HepG2 (cell line): ENCODE data around the gene HAUS7. TPM values are rescaled to one million over a fixed set of nuclear protein-coding genes. Genes with fewer than 3 reads are reported as not detected.
A peak's percentile ranks its signal among the peaks of the same experiment; 100 is the strongest.

Experiments used
- ATAC-seq: fragments of 200-7000 bp; cut with Tn5 transposase; 3 replicates; pipeline ENCODE4 v1.9.1; 2020; ENCODE audit warnings: mild to moderate bottlenecking, moderate library complexity
- BruUV-seq: library from RNA; stranded (reverse); fragments of 400-500 nt; replicated peaks from 2 replicates; lab custom pipeline; 2021; lab: Mats Ljungman, UMichigan
- CTCF ChIA-PET: fragments of 300-600 bp; formaldehyde crosslinking; extraction: SDS; loops from one replicate; lab custom pipeline; 2021; ENCODE audit warnings: low total read pairs, inconsistent platforms, low intra/inter-chr PET ratio; lab: Yijun Ruan, JAX
- POLR2A ChIA-PET: fragments of 350-600 bp; sonication (Branson Sonifier 250); formaldehyde crosslinking; loops from one replicate; lab custom pipeline; 2020; ENCODE audit warnings: antibody characterized with exemption, inconsistent platforms; lab: Yijun Ruan, JAX
- DNase-seq: peaks from one replicate; pipeline ENCODE4 v3.0.0-alpha.2; 2015; ENCODE audit warnings: low spot score
- FAIRE-seq: peaks from 3 replicates; lab custom pipeline; 2011; peaks lifted over from hg19 to GRCh38; lab: Jason Lieb, UNC
- H2AFZ ChIP-seq: one replicate; pipeline ENCODE4 v1.6.1; 2011; ENCODE audit warnings: low read length, inconsistent platforms
- H3K27ac ChIP-seq: fragments of 300-600 bp; 3 replicates; pipeline ENCODE4 v1.8.0; 2011; ENCODE audit warnings: mixed run types, mild to moderate bottlenecking, mixed read lengths, low read length, inconsistent platforms; ENCODE audit not compliant: insufficient read depth; ENCODE audit errors: extremely low read length
- H3K27me3 ChIP-seq, 2 experiments: fragments of 200-600 bp in 1 of 2; 2 replicates in 1 of 2; 3 replicates in 1 of 2; pipeline versions ENCODE4 v1.6.0 to v1.8.0; 2011; ENCODE audit warnings: low read length in 2 of 2, mild to moderate bottlenecking in 2 of 2, moderate library complexity in 2 of 2, inconsistent platforms in 1 of 2; ENCODE audit not compliant: insufficient read depth in 2 of 2, control insufficient read depth in 1 of 2
- H3K36me3 ChIP-seq, 2 experiments: fragments of 200-600 bp in 1 of 2; replicated peaks in 1 of 2; 2 replicates in 1 of 2; 3 replicates in 1 of 2; pipeline versions ENCODE4 v1.5.1 to v1.8.0; 2011; ENCODE audit warnings: low read length in 2 of 2, inconsistent platforms in 1 of 2; ENCODE audit not compliant: insufficient read depth in 2 of 2, control insufficient read depth in 1 of 2
- H3K4me1 ChIP-seq: 2 replicates; pipeline ENCODE4 v1.5.1; 2012; ENCODE audit warnings: low read length, inconsistent platforms; ENCODE audit not compliant: insufficient read depth
- H3K4me2 ChIP-seq: 2 replicates; pipeline ENCODE4 v1.6.0; 2011; ENCODE audit warnings: low read depth, low read length, inconsistent platforms
- H3K4me3 ChIP-seq, 3 experiments: fragments of 200-600 bp in 1 of 3; sonication (generic), shearing (Covaris generic) in 1 of 3; replicated peaks in 1 of 3; 2 replicates each; pipeline ENCODE4 v1.5.1; 2011 to 2016; ENCODE audit warnings: low read length in 3 of 3, inconsistent platforms in 2 of 3, low read depth in 2 of 3, mild to moderate bottlenecking in 2 of 3, control low read depth in 1 of 3, mixed read lengths in 1 of 3; ENCODE audit not compliant: insufficient read depth in 1 of 3
- H3K79me2 ChIP-seq: one replicate; pipeline ENCODE4 v1.6.1; 2011; ENCODE audit warnings: low read length, inconsistent platforms; ENCODE audit not compliant: insufficient read depth
- H3K9ac ChIP-seq: 2 replicates; pipeline ENCODE4 v1.6.0; 2011; ENCODE audit warnings: mild to moderate bottlenecking, low read depth, low read length, inconsistent platforms; ENCODE audit not compliant: insufficient read depth
- H3K9me3 ChIP-seq: 2 replicates; pipeline ENCODE4 v1.5.1; 2012; ENCODE audit warnings: mild to moderate bottlenecking, low read length
- H4K20me1 ChIP-seq: 2 replicates; pipeline ENCODE4 v1.6.0; 2011; ENCODE audit warnings: inconsistent platforms, mild to moderate bottlenecking, low read length, moderate library complexity; ENCODE audit not compliant: insufficient read depth
- HOXA5 ChIP-seq: sonication (generic); formaldehyde crosslinking; IDR thresholded peaks from 2 replicates; pipeline ENCODE4 v1.4.0; 2020; ENCODE audit warnings: missing genetic modification reagents
- PHF5A ChIP-seq: IDR thresholded peaks from one replicate; pipeline ENCODE4 v1.6.1; 2018; ENCODE audit warnings: low read depth, missing genetic modification reagents; ENCODE audit not compliant: unreplicated experiment
- ZBTB34 ChIP-seq: sonication (generic); formaldehyde crosslinking; IDR thresholded peaks from 2 replicates; pipeline ENCODE4 v1.8.0; 2022; ENCODE audit warnings: mild to moderate bottlenecking, missing genetic modification reagents
- ZNF205 ChIP-seq: IDR thresholded peaks from 2 replicates; pipeline ENCODE4 v1.6.1; 2018; ENCODE audit warnings: missing biosample characterization, missing genetic modification reagents
- WGBS: methylation state at CpG from one replicate; pipeline ENCODE4 v1.1.6; 2017; ENCODE audit warnings: low lambda C conversion rate; 5-methylcytosine and 5-hydroxymethylcytosine counted together
- in situ Hi-C: cut with HindIII; loops from 2 replicates; pipeline ENCODE4 v1.10.0; 2017; ENCODE audit warnings: low pct_unique_long_range_greater_than_20kb; ENCODE audit not compliant: extremely low pct_ligation_motif_present
- intact Hi-C: fragments of 100-400 bp; cut with micrococcal nuclease; formaldehyde crosslinking; loops from one replicate; pipeline ENCODE4 v1.10.0; 2022; ENCODE audit not compliant: unreplicated experiment
- polyA plus RNA-seq, 8 experiments: library from polyadenylated mRNA; depleted of rRNA in 3 of 8; stranded (reverse) in 7 of 8; unstranded in 1 of 8; fragments of >200 nt; fragmentation: Illumina TruSeq in 4 of 8; extraction: Trizol in 4 of 8; gene quantifications; 2 replicates each; pipeline versions ENCODE4 v1.2.1 to v1.2.3, GENCODE V29; 2011 to 2016; ENCODE audit warnings: low read depth in 4 of 8, missing spikeins in 1 of 8, mixed read lengths in 1 of 8; ENCODE audit not compliant: insufficient read depth in 1 of 8
- total RNA-seq, 5 experiments: library from RNA; depleted of rRNA; stranded (reverse); fragments of >200 nt; fragmentation: Illumina TruSeq; extraction: Trizol; gene quantifications; 2 replicates each; pipeline ENCODE4 v1.2.3, GENCODE V29; 2016; ENCODE audit warnings: low read depth in 1 of 5
- TF ChIP-seq, protein P1 (sequence below): sonication (generic); formaldehyde crosslinking; IDR thresholded peaks from 2 replicates; pipeline ENCODE4 v1.5.0; 2020; ENCODE audit warnings: mild to moderate bottlenecking, missing genetic modification reagents, borderline replicate concordance
- TF ChIP-seq, protein P2 (sequence below), 2 experiments: sonication (generic) in 1 of 2; formaldehyde crosslinking in 1 of 2; IDR thresholded peaks; 2 replicates each; pipeline versions ENCODE4 v1.6.1 to v1.9.0; 2014 to 2022; ENCODE audit warnings: antibody characterized with exemption in 1 of 2, borderline replicate concordance in 1 of 2, inconsistent platforms in 1 of 2, low read depth in 1 of 2, missing genetic modification reagents in 1 of 2
- TF ChIP-seq, protein P3 (sequence below): sonication (generic); formaldehyde crosslinking; IDR thresholded peaks from 2 replicates; pipeline ENCODE4 v1.5.1; 2020; ENCODE audit warnings: missing genetic modification reagents, mild to moderate bottlenecking, borderline replicate concordance

HAUS7 gene
- total and polyA plus RNA-seq, 2 of the 13 experiments (the other 11 are each of a cell fraction or from before 2014, with no cell fraction given): 10.9 to 42.4 TPM

DNA sequence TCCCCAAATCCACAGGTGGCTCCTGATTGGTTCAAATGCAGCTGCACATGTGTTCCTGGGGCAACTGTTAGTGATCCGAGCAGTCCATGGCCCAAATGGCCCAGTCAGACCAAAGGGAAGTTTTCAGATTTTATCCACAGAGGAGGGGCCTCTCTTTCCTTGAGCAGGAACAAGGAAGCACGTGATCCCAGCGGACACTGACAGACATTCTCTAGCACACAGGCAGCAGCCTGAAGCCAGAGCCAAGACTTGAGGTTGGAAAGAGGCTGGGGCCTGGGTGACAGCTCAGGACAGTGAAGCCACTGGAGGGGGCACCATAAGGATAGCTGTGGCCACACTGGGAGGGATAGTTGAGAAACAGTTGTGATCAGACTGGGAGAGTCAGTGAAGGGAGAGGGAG is 62.6 kb downstream of the HAUS7 start:
- Histone ChIP-seq H3K79me2 (no peaks in the 10 kb centered on the region), H3K4me2 (0 out of 2 replicates have a peak overlapping the region, but pooled peaks have one; percentile 7), H4K20me1 (no peaks in the 10 kb centered on the region), H3K4me3 (no peak overlapping the region), H3K36me3 (no peaks in the 10 kb centered on the region), H3K27me3 (no peaks in the 10 kb centered on the region), H3K27ac (no peak overlapping the region), H3K4me1 (peaks cover 45% of the 10 kb centered on the region), H3K9me3 (no peaks in the 10 kb centered on the region), H2AFZ (no peak overlapping the region), H3K9ac (peak overlapping the region; percentile 34; the same call in 1 of the 2 replicates)
- DNase-seq (no peak), ATAC-seq (peak; percentile 12; the same call in 1 of the 3 replicates), FAIRE-seq (no peak)
- BruUV-seq: no TSS peak
- ChIA-PET POLR2A (no interaction called here), CTCF (no interaction called here)
- intact Hi-C loops (no loop called here), in situ Hi-C loops (no loop called here)
- no CpG with 5 or more reads among the region's 3 CpGs for whole genome bisulfite sequencing
- TF ChIP-seq HOXA5 (CRISPR knock-in tag) (no peak), PHF5A (CRISPR knock-in tag) (no peak), ZBTB34 (no peak), ZNF205 (CRISPR knock-in tag) (no peak)
- TF ChIP-seq, protein P1, sequence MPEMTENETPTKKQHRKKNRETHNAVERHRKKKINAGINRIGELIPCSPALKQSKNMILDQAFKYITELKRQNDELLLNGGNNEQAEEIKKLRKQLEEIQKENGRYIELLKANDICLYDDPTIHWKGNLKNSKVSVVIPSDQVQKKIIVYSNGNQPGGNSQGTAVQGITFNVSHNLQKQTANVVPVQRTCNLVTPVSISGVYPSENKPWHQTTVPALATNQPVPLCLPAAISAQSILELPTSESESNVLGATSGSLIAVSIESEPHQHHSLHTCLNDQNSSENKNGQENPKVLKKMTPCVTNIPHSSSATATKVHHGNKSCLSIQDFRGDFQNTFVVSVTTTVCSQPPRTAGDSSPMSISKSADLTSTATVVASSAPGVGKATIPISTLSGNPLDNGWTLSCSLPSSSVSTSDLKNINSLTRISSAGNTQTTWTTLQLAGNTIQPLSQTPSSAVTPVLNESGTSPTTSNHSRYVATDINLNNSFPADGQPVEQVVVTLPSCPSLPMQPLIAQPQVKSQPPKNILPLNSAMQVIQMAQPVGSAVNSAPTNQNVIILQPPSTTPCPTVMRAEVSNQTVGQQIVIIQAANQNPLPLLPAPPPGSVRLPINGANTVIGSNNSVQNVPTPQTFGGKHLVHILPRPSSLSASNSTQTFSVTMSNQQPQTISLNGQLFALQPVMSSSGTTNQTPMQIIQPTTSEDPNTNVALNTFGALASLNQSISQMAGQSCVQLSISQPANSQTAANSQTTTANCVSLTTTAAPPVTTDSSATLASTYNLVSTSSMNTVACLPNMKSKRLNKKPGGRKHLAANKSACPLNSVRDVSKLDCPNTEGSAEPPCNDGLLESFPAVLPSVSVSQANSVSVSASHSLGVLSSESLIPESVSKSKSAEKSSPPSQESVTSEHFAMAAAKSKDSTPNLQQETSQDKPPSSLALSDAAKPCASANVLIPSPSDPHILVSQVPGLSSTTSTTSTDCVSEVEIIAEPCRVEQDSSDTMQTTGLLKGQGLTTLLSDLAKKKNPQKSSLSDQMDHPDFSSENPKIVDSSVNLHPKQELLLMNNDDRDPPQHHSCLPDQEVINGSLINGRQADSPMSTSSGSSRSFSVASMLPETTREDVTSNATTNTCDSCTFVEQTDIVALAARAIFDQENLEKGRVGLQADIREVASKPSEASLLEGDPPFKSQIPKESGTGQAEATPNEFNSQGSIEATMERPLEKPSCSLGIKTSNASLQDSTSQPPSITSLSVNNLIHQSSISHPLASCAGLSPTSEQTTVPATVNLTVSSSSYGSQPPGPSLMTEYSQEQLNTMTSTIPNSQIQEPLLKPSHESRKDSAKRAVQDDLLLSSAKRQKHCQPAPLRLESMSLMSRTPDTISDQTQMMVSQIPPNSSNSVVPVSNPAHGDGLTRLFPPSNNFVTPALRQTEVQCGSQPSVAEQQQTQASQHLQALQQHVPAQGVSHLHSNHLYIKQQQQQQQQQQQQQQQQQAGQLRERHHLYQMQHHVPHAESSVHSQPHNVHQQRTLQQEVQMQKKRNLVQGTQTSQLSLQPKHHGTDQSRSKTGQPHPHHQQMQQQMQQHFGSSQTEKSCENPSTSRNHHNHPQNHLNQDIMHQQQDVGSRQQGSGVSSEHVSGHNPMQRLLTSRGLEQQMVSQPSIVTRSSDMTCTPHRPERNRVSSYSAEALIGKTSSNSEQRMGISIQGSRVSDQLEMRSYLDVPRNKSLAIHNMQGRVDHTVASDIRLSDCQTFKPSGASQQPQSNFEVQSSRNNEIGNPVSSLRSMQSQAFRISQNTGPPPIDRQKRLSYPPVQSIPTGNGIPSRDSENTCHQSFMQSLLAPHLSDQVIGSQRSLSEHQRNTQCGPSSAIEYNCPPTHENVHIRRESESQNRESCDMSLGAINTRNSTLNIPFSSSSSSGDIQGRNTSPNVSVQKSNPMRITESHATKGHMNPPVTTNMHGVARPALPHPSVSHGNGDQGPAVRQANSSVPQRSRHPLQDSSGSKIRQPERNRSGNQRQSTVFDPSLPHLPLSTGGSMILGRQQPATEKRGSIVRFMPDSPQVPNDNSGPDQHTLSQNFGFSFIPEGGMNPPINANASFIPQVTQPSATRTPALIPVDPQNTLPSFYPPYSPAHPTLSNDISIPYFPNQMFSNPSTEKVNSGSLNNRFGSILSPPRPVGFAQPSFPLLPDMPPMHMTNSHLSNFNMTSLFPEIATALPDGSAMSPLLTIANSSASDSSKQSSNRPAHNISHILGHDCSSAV (CRISPR knock-in tag): no peak
- TF ChIP-seq, protein P2, sequence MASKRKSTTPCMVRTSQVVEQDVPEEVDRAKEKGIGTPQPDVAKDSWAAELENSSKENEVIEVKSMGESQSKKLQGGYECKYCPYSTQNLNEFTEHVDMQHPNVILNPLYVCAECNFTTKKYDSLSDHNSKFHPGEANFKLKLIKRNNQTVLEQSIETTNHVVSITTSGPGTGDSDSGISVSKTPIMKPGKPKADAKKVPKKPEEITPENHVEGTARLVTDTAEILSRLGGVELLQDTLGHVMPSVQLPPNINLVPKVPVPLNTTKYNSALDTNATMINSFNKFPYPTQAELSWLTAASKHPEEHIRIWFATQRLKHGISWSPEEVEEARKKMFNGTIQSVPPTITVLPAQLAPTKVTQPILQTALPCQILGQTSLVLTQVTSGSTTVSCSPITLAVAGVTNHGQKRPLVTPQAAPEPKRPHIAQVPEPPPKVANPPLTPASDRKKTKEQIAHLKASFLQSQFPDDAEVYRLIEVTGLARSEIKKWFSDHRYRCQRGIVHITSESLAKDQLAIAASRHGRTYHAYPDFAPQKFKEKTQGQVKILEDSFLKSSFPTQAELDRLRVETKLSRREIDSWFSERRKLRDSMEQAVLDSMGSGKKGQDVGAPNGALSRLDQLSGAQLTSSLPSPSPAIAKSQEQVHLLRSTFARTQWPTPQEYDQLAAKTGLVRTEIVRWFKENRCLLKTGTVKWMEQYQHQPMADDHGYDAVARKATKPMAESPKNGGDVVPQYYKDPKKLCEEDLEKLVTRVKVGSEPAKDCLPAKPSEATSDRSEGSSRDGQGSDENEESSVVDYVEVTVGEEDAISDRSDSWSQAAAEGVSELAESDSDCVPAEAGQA (IDR thresholded peaks at IDR 0.05; ENCODE audit: low read depth): no peak
- TF ChIP-seq, protein P2 (CRISPR knock-in tag; IDR thresholded peaks at IDR 0.05; ENCODE audit: borderline replicate concordance): no peak
- TF ChIP-seq, protein P3, sequence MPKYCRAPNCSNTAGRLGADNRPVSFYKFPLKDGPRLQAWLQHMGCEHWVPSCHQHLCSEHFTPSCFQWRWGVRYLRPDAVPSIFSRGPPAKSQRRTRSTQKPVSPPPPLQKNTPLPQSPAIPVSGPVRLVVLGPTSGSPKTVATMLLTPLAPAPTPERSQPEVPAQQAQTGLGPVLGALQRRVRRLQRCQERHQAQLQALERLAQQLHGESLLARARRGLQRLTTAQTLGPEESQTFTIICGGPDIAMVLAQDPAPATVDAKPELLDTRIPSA (CRISPR knock-in tag): no peak
